NCI-H446 (cell line): ENCODE data around the gene NRROS.

ENCODE experiments used
- DNase-seq, 2 experiments: peaks; one replicate each; lab custom pipeline; 2025; lab: John Stamatoyannopoulos, UW

NRROS gene

DNA sequence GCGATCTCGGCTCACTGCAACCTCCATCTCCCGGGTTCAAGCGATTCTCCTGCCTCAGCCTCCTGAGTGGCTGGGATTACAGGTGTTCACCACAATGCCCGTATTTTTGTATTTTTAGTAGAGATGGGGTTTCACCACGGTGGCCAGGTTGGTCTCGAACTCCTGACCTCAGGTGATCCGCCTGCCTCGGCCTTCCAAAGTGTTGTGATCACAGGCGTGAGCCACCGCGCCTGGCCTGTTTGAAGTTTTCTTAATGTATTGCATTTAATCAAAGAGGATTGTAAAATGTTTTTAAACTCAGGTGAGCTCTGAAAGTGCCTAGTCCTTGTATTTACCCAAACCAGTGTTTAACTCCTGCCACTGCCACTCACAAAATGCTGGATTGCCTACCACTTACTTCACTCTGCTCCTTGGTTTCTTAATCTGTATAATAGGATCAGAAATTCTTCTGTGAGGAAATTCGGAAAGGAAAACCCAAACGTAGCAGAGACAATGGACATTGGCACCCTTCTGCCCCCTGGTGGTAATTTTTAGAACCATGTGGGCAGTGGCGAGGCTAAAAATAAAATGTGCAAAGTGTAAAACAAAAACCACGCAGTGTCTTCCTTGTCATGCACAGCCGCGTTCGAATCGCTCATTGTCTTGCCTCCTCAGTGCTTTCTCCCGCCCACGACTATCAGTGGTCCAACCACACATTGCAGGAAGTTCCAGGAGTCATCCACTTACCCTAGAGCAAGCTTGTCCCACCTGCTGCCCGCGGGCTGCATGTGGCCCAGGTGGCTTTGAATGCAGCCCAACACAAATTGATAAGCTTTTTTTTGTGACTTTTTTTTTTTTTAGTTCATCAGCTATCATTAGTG is 45.3 kb downstream of the NRROS start:
- peak; percentile 31 to 64 for DNase-seq

DNA sequence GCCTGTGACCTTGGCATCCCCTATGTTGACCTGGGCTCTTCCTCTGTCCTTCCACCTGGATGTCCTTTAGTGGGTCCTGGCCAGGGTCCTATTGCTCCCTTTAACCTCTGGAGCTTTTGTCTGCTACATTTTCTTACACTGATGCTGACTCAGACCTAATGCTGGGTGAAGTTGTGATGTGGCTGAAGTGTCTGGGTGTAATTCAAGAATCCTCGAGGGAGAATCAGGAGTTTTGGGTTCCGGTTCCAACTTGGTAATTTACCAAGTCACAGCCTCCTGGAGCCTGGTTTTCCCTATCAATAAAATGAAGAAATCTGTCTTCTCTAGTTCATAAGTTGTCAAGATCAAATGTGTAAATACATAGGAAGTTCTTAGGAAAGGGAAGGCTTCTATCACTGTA is 46.9 kb downstream of the NRROS start:
- no peak for DNase-seq

DNA sequence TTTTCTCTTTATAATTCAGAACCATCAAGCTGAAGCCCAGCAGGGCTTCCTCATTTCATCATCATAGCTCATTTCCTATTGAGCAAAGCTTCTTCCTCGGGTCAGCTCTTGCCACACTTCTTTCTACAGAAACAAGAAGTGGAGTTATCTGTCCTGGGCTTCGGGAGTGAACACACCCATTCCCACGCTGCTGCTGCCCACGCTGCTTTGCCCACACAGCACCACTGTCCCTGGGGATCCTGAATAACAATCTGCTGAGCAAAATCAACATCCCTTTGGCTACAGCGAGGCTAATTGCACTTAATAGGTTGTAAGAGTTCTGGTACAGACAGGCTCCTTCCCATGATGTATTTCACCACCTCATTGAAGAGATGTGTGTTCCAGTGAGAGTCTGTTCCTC is 48.9 kb downstream of the NRROS start:
- DNase-seq, result no peak

DNA sequence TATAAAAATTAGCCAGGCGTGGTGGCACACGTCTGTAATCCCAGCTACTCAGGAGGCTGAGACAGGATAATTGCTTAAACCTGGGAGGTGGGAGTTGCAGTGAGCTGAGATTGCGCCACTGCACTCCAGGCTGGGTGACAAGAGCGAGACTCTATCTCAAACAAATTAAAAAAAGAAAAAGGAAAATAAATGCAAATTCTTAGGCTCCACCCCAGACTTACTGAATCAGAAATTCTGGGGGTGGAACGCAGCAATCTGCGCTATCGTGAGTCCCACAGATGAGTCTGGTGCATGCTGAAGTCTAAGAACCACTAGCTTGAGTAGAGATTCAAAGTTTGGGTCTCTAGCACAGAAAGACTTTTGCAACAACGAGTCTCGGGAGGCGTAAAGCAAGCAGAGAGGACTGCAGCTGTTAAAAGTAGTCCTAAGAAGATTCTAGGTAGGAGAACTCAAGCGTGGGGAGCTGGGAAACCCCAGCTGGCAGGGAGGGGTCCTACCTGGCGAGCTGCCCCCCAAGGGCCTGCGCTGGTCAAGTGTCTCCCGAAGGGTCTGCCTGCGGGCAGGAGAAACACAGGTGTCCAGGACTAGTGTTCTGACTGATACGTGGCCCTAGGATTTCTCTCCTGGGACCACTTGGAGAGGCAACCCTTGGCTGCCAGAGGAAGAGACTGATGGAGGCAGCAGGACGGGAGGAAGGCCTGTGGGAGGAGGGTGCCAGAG is 50.6 kb downstream of the NRROS start:
- no peak for DNase-seq

DNA sequence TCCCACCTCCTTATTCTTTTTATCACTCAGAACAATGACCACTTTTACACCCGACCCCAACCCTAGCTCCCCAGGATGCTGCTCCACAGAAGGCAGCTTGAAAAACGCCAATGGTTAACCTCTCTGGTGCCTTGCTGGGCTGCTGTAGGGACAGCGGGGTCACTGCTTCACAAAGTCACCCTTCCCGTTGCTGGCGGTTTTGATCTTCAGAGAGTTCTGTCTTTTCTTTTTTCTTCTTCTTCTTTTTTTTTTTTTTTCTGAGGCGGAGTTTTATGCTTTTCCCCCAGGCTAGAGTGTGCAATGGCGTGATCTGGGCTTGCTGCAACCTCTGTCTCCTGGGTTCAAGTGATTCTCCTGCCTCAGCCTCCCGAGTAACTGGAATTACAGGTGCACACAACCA is 51.9 kb downstream of the NRROS start:
- no peak for DNase-seq

DNA sequence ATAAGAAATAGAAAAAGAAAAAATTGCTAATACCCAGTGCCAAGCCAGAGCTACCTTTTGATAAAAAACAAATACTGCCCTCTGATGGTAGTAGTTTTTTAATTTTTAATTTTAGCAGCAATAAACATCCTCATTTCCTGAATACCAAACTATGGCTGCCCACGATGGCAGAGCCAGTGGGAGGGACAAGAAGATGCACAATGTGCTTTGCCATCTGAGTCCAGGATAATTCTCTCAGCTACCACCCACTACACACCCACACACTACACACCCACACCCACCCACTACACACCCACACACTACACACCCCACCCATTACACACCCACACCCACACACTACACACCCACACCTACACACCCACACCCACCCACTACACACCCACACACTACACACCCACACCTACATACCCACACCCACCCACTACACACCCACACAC is 54.7 kb downstream of the NRROS start:
- DNase-seq, result peak in 1 of 2 experiments; percentile 28

DNA sequence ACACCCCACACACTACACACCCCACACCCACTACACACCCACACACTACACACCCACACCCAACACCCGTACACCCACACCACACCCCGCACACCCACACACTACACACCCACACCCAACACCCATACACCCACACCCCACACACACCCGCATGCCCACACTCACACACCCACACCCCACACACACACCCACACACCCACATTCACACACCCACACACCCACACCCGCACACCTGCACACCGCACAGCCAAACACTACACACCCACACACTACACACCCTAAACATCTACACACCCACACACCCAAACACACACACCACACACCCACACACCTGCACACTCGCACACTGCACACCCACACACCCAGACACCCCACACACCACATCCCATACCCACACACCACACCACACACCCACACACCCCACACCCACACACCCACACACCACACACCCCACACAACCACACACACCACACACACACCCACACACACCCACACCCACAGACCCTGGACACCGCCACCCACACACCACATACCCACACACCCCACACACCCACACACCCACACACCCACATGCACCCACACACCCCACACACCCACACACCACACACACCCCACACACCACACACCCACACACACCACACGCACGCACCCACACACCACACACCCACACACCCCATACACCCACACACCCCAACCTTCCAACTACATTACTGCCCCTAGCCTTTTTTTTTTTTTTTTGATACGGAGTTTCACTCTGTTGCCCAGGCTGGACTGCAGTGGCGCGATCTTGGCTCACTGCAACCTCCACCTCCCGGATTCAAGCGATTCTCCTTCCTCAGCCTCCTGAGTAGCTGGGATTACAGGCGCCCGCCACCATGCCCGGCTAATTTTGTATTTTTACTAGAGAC is 55.7 kb downstream of the NRROS start:
- no peak for DNase-seq

DNA sequence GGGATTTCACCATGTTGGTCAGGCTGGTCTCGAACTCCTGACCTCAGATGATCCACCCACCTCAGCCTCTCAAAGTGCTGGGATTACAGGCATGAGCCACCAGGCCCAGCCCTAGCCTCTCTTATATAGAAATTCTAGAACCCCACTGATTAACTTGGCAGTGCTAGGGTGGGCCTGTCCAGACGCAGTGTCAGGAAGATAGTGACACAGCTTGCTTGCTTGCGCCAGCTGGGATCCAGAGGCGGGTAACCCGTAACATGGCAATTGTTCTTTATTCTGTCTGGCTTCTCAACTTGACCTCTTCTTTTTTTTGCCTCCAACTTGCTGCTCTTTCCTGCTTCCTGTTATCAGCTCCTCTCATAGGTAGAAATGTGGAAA is 56.3 kb downstream of the NRROS start:
- no peak for DNase-seq

DNA sequence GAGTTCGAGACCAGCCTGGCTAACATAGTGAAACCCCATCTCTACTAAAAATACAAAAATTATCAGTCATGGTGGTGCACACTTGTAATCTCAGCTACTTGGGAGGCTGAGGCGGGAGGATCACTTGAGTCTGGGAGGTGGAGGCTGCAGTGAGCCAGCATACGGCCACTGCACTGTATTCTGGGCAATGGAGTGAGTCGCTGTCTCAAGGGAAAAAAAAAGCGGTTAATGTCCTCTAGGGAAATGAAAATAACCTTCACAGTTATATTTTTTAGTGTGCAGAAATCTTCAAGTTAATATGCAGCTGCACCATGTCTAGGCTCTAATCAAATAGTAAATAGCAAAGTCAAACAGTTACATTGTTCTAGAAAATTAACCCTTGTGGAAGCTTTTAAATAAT is 57.8 kb downstream of the NRROS start:
- DNase-seq, result no peak

DNA sequence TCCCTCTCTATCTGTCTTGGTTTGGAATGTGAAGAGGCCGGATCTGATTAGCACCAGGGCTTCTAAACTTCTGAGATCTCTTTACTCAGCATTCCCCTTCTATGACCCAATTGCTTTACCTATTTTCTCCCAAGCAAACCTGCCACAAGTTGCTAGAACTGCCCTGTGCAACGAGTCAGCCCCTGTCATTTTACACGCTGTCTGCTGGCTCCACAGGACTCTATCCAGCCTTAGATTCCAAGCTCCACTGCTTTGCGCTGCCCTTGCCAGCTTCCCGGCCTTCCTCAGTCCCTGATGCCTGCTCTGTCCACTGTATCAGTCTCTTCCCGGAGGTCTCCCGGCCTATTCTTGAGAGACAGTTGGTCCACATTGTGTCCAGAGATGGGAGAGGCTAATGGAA is 60.3 kb downstream of the NRROS start:
- no peak for DNase-seq

DNA sequence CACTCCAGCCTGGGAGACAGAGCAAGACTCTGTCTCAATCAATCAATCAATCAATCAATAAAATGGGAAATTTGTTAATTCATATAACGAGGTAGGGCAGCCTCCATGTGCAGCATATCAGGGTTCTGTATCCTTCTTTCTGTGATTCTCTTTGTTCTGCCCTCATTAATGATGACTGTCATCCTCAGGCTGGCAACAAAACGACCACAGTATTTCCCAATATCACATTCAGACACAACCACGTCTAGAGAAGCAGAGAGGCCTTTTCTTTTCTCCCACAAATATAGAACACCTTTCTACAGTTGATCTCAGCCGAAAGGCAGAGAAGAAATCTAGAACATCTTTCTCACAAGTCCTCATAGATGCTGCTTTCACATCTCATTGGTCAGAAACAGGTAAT is 61.3 kb downstream of the NRROS start:
- DNase-seq, result no peak

DNA sequence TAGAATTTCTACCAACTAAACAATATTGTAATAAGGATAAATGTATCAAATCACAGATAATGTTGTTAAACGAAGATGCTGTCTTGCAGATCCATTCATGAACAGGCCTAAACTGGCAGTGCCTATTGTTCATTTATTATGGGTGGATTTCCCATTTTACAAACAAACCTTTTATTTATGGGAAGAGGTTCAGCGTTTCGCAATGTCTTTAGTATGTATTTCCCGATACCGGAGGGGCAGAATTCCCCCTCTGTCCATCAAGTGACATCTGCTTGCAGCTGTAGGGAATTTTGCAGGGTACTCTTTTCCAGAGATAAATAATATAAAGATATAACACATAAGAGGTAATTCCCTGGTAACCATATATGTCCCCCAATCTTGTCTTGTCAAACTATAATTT is 66.8 kb downstream of the NRROS start:
- no peak for DNase-seq

DNA sequence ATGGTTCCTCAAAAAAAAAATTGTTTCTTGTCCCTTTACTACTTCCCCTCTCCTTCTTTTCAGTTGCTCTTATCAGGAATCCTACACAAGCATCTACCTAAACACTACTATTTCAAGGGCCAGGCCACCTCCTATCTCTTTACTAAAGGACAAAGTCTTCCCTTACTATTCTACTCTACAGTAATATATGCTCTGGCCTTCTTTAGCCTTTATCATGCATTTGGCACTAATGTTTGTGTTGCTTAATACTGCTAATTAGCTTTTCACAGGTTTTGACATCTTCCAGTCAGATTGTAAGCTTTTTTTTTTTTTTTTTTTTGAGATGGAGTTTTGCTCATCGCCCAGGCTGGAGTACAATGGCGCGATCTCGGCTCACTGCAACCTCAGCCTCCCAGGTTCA is 67.2 kb downstream of the NRROS start:
- DNase-seq, result no peak

DNA sequence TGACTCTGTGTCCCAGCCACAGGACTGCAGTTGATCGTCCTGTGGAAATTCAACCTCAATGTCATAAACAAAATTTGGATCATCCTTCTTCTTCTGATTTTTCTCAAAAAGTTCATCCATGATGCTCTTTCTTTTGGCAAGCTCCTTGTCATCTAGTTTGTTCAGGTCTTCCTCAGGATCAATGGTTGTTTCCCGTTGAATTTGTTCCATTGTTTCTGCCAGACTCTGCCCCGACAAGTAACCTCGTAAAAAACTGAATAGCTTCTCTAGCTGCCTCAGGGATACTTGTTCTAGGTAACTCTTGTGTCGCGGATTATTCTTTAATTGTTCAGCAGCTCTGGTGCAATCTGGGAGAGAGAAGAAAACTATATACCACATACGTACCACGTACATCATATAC is 68.1 kb downstream of the NRROS start:
- DNase-seq, result no peak

DNA sequence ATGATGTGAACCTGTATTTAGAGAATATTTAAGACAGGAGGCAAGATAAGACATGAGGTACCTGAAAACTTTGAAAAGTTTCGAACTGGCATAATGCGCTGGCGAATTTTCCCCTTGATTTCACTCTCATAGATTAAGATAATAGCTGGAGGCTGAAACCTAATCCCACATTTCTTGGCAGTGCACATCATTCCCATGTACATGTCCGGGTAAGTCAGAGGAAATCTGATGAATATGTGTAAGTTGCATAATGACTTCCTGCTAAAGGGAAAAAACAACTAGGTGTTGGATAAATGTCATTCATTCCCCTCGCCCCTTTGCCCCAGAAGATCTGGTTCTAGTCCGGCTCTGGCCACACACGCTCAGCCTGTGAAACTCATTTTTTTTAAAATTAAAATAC is 69.0 kb downstream of the NRROS start:
- no peak for DNase-seq
